OCI-LY1 (cell line): Measurements from ENCODE around the gene SSBP4.

Experiments used
- CTCF ChIP-seq: fragments of 200-600 bp; sonication (generic), shearing (Covaris generic); IDR thresholded peaks from 2 replicates; pipeline ENCODE4 v1.5.1; 2017; ENCODE audit warnings: mild to moderate bottlenecking, antibody characterized with exemption, low read length, moderate library complexity, mixed read lengths
- EZH2 ChIP-seq: fragments of 200-600 bp; sonication (generic), shearing (Covaris generic); IDR thresholded peaks from 2 replicates; pipeline ENCODE4 v1.8.0; 2017; ENCODE audit warnings: borderline replicate concordance, mixed run types, mild to moderate bottlenecking, antibody characterized with exemption, low read length, moderate library complexity, mixed read lengths

DNA sequence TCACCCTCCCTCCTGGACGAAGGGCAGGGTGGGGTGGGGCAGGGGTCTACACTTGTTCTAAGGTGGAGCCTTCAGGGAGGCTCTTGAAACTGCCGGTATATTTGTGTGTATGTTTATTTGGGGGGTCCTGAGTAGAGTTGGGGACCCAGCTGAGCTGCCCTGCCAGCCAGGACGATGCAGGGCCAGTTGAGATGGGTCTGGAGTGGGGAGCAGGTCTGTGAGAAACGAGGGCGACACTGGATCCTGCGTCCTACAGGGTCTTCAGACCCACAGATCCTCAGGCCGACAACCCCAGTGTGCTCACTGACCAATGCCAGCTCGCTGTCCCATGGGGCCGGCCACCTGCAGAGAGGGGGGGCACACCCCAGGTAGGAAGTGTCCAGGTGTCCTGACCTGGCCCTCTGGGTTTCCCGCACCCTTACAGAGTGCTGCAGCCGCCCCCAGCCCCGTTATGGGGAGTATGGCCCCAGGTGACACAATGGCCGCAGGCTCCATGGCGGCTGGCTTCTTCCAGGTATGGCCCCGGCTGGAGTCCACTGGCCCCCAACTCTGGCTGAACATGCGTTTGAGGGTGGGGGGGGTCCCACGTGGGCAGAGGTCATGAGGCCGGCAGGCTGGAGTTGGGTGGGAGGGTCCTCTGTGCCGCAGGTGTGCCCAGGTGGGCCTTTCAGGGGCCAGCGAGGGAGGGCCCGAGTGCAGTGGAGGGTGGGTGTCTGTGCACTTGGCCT is 11.4 kb downstream of the SSBP4 start:
- TF ChIP-seq EZH2 (no peak), CTCF (no peak)
